Measurements from ENCODE around the gene RAD21L1.
"Not testable (repeated sequence)": the region's sequence is repeated elsewhere in the genome, so short reads cannot be mapped to it uniquely, and the experiment has no call there.

The RAD21L1 gene

GRCh38 chr20:1232286-1233111 is 6.7 kb downstream of the RAD21L1 start:
- DNase-seq: no peak

DNA sequence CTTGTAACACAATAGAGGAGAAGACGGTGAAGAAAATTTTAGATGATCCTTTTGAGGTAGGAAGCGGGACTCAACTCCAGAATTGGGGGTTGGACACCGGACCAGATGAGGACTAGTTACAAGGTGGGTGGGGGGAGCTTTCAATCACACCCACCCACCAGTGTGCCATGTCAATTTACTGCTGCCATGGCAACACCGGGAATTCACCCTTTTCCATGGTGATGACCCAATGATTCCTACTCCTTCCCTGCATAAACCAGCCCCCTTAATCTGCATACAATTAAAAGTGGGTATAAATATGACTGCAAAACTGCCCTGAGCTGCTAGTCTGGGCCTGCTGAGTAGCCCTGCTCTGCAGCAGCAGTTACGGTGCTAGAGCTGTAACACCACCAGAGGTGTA is 14.7 kb downstream of the RAD21L1 start:
- DNase-seq: no peak

DNA sequence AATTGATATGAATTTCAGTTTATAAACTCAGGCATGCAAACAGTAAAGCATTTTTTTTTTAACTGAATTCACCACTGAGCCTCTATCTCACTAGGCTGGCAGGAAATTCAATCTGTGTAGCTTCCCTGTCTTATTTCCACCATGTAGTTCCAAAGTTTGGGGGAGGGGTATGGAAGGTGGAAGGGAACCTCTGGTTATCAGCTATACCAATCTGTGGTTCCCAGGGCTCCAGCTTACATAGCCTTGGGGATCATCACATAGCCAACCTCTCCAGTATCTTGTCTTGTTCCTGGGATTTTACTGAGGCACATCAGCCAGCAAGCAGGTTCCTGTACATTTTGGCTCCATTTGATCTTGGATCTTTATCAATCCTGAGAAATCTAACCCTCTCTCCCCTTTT is 15.6 kb downstream of the RAD21L1 start:
- DNase-seq: no peak

DNA sequence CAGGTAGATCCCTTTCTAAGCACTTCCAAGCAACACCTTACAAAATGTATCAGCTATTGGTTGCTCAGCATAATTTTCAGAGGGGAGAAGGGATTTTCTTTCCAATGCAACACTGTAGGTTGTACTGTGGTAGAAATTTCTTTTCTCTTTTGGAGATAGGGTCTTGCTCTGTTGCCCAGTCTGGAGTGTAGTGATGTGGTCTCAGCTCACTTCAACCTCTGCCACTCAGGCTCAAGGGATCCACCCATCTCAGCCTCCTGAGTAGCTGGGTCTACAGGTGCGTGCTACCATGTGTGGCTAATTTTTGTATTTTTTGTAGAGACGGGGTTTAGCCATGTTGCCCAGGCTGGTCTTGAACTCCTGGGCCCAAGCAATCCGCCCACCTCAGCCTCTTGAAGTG is 16.3 kb downstream of the RAD21L1 start:
- no peak for DNase-seq

- no peak for DNase-seq
These were observed 16.7 kb downstream of the RAD21L1 start for GRCh38 chr20:1242530-1242929.

DNA sequence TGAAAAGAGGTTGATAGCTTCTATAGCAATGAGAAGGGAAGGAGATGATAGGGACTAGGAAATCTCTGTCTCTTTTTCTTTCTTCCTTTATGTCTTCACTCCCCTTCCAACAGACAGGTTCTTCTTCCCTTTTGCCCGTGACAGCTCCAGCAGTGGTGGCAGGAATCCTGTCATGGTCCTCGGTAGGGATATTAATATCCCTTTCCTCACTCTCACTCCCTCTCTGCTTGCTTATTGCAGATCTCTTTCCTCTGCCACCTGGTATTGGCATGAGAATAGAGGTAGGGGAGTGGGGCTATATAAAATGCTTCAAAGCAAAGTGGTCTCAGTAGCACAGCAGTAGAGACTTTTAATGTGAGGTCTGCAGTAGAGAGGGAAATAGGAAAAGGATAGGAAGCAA is 19.7 kb downstream of the RAD21L1 start:
- DNase-seq: no peak

- DNase-seq: no peak
These were observed 21.8 kb downstream of the RAD21L1 start for GRCh38 chr20:1247689-1248088.

DNA sequence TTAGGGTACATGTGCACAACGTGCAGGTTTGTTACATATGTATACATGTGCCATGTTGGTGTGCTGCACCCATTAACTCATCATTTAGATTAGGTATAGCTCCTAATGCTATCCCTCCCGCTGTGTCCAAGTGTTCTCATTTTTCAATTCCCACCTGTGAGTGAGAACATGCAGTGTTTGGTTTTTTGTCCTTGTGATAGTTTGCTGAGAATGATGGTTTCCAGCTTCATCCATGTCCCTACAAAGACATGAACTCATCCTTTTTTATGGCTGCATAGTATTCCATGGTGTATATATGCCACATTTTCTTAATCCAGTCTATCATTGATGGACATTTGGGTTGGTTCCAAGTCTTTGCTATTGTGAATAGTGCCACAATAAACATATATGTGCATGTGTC is 24.4 kb downstream of the RAD21L1 start:
- DNase-seq: not testable (repeated sequence)

GRCh38 chr20:1252416-1252815 is 26.6 kb downstream of the RAD21L1 start:
- DNase-seq: no peak

DNA sequence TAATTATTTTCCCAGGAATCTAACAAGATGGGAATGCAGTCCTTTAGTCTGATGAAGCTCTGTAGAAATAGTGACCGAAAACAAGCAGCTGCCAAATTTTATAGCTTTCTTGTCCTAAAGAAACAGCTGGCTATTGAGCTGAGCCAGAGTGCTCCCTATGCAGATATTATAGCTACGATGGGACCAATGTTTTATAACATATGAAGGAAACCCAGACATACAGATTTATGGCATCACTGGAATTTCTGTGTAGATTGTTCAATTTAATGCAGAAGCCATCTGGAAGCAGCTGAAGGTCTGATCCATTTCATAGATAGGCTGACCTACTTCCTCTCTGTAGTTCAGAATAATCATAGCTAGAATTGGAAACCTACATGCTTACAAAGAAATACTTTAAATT is 28.4 kb downstream of the RAD21L1 start:
- DNase-seq: no peak

DNA sequence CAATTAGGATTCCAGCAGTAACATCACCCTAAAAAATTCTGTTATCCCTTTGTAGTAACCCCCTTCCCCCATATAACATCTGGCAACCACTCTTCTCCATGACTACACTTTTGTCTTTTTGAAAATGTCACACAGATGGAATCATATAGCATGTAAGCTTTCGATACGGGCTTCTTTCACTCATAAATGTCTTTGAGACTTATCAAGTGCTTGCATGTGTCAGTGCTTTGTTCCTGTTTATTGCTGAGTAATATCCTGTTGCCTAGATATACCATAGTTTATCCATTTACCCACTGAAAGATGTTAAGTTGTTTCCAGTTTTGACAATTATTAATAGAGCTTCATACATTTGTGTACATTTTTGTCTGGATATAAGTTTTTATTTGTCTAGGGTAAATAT is 29.8 kb downstream of the RAD21L1 start:
- no peak for DNase-seq

DNA sequence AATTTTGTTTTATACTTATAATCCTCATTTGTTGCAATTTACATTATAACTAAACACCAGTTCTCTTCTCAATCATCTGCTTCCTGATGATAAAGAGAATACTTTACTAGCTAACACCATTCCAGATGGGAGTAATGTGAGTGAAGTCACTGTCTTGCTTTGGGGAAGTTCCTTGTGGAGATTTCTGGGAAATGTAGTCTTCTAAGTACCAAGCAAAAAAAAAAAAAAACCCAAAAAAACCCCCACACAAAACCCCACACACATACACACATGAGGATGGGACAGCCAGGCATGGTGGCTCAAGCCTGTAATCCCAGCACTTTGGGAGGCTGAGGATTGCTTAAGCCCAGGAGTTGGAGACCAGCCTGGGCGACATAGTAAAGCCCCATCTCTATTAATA is 38.0 kb downstream of the RAD21L1 start:
- DNase-seq: no peak

DNA sequence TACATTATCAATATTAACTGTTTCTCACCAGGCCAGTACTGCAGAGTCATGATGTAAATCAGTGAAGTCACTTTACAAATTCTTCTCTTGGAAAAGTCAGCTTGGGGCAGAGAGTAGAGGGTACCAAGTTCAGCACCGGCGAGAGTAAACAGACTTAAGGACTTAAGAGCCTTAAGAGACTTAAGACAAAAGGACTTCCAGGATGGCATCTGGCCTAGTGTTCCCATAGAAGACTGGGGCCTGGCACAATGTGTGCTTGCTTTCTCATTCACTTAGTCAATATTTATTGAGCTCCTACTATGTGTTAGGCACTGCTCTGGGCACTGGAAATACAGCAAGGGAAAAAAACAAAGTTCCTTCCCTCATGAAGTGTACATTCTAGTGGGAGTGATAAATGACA is 38.9 kb downstream of the RAD21L1 start:
- DNase-seq: no peak

DNA sequence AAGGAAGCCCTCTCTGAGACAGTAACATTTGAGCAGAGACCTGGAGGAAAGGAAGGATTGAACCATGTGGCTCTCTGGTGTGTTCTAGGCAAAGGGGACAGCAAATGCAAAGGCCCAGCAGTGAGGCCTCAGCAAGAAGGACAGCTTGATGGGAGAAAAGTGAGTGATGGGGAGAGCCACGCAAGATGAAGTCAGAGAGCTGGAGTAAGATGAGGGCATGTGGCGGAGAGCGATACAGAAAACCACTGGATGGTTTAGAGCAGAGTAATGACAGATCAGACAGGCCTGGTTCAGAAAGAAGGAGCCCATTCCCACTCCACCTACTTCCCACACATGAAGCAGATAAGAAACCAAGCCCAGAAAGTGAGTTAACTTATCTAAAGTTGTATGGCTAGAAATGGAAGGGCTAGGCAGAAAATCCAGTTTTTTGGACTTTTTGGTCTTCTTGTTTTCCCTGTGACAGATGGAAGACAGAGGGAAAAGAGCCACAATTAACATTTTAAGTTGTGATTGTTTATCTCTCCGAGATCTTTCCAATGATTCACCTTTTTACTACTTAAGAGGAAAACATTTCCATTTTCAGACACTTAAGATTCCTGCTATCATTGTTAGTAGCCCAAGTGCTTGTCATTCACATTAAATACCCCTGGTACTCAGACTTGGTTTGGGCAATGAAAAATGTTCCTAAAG is 39.5 kb downstream of the RAD21L1 start:
- no peak for DNase-seq

DNA sequence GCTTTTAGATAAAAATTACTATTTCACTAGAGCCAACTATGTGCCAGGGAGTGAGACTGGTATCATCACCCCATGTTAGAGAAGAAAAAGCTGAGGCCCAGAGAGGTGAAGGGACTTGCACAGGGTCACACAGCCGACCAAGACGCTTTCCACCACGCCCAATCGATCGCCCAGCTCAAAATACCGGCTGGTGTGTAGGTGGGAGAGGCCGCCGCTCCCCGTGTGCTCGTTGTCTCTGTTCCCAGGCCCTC is 40.0 kb downstream of the RAD21L1 start:
- DNase-seq: no peak

GRCh38 chr20:1266167-1266973 is 40.5 kb downstream of the RAD21L1 start, which contains the start of gene SNPH:
Gene SNPH (plus strand): TSS chr20:1266294. CDS start chr20:1296240, 29,946 bp downstream.
- DNase-seq: no peak

- no peak for DNase-seq
These were observed 41.3 kb downstream of the RAD21L1 start for GRCh38 chr20:1267161-1267560.

- no peak for DNase-seq
These were observed 42.0 kb downstream of the RAD21L1 start for GRCh38 chr20:1267809-1268374.

DNA sequence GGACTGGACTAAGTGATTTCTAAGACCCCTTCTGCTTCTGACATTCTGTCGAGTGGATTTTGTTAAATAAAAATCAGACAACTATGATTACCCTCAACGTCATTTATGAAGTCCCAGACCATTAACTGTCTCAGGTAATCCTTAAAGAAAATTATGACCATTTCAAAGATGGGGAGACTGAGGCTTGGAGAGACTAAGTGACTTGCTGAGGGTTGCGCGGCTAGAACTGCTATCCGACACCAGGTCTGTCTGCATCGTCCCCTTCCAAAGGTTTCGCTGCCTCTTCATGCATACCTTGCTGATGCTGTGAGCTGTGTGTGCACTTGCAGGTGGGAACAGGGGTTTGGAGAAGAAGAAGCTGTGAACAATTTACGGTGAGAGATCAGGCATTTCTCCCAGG is 43.4 kb downstream of the RAD21L1 start:
- no peak for DNase-seq

- no peak for DNase-seq
These were observed 44.0 kb downstream of the RAD21L1 start for GRCh38 chr20:1269850-1270249.

- DNase-seq: no peak
These were observed 46.7 kb downstream of the RAD21L1 start for GRCh38 chr20:1272368-1273100.

DNA sequence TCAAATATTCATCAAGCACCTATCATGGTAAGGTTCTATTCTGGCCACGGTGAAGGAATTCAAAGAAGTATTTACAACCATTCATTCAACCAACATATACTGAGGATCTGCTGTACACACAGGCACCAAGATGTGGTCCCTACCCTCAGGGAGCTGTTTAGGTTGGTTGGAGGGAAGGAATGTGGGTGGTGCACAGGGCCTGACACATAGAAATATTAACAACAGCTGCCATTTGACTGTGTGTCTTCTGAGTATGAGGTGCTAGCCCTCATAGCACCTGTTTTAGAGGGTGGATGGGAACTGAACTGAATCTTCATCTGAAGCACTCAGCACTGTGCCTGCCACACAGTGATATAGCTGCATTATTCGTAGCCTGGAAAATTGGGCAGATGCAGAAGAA is 47.5 kb downstream of the RAD21L1 start:
- no peak for DNase-seq

Data from NCI-H2029 treated with DMSO at 0.1 percent for 48 hours (cell line).